ENCODE results near the gene S100A16. TPM values are rescaled to one million over a fixed set of nuclear protein-coding genes. Genes with fewer than 3 reads are reported as not detected.

S100A16 gene
- total RNA-seq, 6 donors from 2014 or later: 33.5 to 133 (median 55.7) TPM

DNA sequence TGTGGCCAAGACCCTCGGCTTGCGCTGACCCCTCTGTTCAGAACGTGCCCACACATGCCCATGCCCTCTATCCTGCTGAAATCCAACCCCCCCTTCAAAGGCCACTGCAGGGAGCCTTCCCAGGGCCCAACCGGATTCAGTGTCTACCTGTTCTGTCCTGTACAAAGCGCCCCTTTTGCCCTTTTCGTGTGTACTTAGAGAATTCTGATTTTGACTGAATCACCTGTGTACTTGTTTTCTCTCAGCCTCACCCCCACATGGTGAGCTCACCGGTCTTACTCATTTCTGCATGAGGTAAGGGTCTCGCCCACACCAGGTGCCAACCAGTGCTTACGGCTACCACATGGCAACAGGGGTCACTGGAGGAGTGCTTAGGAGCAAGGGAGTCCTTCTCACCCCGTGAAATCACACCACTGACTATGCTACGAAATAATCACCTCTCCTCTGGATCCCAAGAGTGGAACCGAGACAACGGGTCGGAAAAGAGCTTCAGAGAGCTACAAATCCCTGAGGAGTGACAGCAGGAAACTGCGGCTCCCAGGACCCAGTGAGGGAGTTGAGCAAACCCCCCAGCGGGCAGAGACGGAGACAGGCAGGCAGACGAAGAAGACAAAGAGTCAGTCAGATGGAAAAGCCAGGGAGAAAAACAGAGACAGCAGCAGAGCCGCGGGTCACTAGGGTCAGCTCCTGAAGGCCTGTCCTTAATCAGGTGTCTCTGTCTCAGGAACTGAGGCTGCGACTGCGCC, 45.1 kb downstream of the S100A16 start:
- ATAC-seq (ENCODE audit: low FRiP score in 2 of 2) (no peak), DNase-seq (no peak)
- no peaks in the 10 kb centered on the region for H3K36me3 ChIP-seq
- H3K27ac ChIP-seq: peak overlapping the region; percentile 95 to 99 (median 96)
- H3K4me1 ChIP-seq: peaks cover 41 to 62% (median 53%) of the 10 kb centered on the region in 4 donors
- H3K4me3 ChIP-seq: peak overlapping the region in 2 of 4 donors; percentile 25 to 30
- no peaks in the 10 kb centered on the region for H3K27me3 ChIP-seq
- TF ChIP-seq POLR2AphosphoS5 (IDR thresholded peaks at IDR 0.05) (no peak), EP300 (IDR thresholded peaks at IDR 0.05) (no peak), POLR2A (IDR thresholded peaks at IDR 0.05) (no peak)
- TF ChIP-seq, protein P1, sequence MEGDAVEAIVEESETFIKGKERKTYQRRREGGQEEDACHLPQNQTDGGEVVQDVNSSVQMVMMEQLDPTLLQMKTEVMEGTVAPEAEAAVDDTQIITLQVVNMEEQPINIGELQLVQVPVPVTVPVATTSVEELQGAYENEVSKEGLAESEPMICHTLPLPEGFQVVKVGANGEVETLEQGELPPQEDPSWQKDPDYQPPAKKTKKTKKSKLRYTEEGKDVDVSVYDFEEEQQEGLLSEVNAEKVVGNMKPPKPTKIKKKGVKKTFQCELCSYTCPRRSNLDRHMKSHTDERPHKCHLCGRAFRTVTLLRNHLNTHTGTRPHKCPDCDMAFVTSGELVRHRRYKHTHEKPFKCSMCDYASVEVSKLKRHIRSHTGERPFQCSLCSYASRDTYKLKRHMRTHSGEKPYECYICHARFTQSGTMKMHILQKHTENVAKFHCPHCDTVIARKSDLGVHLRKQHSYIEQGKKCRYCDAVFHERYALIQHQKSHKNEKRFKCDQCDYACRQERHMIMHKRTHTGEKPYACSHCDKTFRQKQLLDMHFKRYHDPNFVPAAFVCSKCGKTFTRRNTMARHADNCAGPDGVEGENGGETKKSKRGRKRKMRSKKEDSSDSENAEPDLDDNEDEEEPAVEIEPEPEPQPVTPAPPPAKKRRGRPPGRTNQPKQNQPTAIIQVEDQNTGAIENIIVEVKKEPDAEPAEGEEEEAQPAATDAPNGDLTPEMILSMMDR (IDR thresholded peaks at IDR 0.05): no peak
- 76 to 78% methylated on average over 21 to 22 of the region's 22 CpGs for WGBS, 2 donors
- no peaks in the 10 kb centered on the region for H3K9me3 ChIP-seq

DNA sequence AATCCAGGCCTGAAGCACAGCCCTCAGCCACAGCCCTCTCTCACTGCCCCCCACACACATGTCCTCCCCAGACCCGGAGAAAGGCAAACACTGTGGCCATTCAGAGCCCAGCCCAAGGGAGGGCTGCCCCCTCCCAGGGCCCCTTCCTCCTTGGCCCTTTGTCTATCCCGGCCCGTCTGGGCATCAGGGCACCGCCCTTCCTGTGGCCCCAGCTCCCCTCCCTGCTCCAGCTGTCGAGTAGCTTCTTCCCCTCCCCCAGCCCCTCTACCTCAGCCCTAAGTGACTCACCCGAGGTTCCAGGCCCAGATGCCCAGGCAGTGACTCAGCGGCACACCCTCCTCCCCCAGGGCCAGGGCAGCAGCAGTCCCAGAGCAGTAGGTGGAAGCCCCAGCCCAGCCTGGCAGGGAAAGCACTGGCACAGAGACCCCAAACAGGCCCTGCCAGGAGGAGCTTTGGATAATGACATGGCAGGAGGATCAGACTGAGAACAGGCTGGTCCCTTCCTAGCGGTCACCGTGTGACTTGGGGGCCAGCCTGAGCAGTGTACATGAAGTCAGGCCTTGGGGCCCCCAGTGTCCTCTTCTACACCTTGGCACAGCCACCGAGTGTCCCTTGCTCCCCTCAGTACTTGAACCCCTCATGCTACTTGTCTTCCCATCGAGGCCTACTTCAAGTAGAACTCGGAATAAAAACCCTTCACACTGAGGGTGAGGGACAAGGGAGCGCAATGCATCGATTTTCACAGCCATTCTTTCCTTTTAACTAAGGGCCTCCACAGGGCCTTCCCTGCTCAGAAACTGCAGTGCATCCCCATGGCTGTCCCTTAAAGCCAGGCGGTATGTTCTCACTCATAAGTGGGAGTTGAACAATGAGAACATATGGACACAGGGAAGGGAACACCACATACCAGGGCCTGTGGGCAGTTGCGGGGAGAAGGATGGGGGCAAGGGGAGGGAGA, 46.2 kb downstream of the S100A16 start:
- peak in 2 of 4 donors; percentile 36 to 85 for TF ChIP-seq POLR2A (IDR thresholded peaks at IDR 0.05)
- TF ChIP-seq, protein P1 (IDR thresholded peaks at IDR 0.05): peak in 3 of 6 experiments; percentile 3 to 20 (median 18)
- TF ChIP-seq EP300 (IDR thresholded peaks at IDR 0.05): peak in 3 of 4 donors; percentile 14 to 97 (median 91)
- TF ChIP-seq POLR2AphosphoS5 (IDR thresholded peaks at IDR 0.05): peak; percentile 96 to 97
- H3K4me1 ChIP-seq: peaks cover 41 to 51% (median 44%) of the 10 kb centered on the region in 4 donors
- peak overlapping the region in 1 of 4 donors; percentile 21 for H3K4me3 ChIP-seq
- WGBS, 2 donors: 34 to 40% methylated on average over 12 to 16 of the region's 16 CpGs
- DNase-seq: peak; percentile 90 to 100
- H3K9me3 ChIP-seq: no peaks in the 10 kb centered on the region
- H3K27ac ChIP-seq: peak overlapping the region; percentile 95 to 99 (median 96)
- no peaks in the 10 kb centered on the region for H3K36me3 ChIP-seq
- ATAC-seq (ENCODE audit: low FRiP score in 2 of 2): peak; percentile 95 to 96
- H3K27me3 ChIP-seq: no peaks in the 10 kb centered on the region

DNA sequence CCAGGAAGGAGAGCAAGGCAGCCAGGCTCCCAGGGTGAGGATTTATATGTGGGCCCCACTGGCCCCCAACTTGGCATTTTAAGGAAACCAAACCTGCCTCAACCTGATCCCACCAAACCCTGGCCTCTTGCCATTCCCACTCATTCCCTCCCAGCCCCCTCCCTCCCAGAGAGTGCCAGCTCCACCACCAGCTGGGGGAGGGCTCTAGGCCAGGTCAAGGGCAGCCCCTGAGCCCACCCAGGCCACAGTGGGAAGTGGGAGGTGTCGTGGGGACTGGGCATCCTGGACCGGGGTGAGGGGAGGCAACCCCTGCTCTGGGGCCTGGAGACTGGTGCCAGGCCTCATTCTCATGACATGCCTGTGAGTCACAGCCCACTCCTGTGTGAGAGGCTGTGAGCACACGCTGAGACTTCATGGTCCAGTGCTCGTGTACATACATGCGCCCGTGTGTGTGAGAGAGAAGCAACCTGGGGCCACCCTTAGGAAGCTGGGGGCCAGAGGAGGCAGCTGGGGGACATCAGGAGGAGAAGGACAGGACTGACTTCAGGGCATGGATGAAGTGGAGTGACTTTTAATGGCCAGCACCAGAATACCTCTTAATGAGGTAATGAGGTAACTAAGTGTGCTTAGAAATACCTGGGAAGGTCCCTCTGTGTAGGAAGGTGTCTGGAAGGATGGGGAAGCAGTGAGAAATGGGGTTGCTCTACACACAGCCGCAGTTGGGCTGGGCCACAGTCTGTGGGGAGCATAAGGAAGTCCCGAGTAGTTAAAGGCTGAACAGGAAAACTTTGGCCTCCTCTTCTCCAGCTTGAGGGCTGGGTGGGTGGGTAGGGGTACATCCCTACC, 47.2 kb downstream of the S100A16 start, which contains the start of gene S100A2:
TSS of gene S100A2 (minus strand) at position 316 of the 846 bp plus-strand sequence. CDS start 1,967 bp downstream, outside the sequence.
- ATAC-seq (ENCODE audit: low FRiP score in 2 of 2) (peak; percentile 71 to 81), DNase-seq (peak in 1 of 2 donors; percentile 91)
- Histone ChIP-seq H3K27ac (peak within 1 kb of the TSS; percentile 95 to 99 (median 96)), H3K9me3 (no peaks in the 10 kb centered on the region), H3K36me3 (no peaks in the 10 kb centered on the region), H3K4me3 (peak within 1 kb of the TSS in 1 of 4 donors; percentile 21), H3K4me1 (peaks cover 41 to 49% (median 44%) of the 10 kb centered on the region in 4 donors), H3K27me3 (no peaks in the 10 kb centered on the region)
- TF ChIP-seq, protein P1 (IDR thresholded peaks at IDR 0.05): no peak
- TF ChIP-seq POLR2A (IDR thresholded peaks at IDR 0.05): peak in 2 of 4 donors; percentile 34 to 37
- TF ChIP-seq EP300 (IDR thresholded peaks at IDR 0.05): peak in 1 of 4 donors; percentile 66
- TF ChIP-seq POLR2AphosphoS5 (IDR thresholded peaks at IDR 0.05): peak; percentile 58 to 64
- WGBS, 2 donors: 25 to 36% methylated on average over 8 of the region's 8 CpGs

DNA sequence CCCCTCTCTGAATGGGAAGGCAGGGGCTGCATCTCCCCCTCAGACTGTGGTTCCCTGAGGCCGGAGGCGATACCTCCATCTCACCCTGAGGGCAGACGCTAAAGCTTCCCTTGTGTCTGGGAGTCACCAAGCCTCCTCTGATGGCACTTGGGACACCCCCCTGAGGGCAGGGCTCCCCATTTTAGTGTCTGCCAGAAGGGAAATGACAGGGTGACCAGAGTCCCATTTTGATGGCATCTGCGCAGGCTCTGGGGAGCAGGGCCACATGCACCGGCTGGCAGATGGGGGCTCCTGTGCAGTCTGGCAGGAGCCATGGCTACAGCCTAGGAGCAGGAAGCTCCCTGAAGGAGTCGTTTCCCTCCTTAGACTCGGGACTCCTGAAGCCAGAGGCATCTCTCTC, 48.9 kb downstream of the S100A16 start:
- H3K36me3 ChIP-seq: no peaks in the 10 kb centered on the region
- peak overlapping the region in 3 of 4 donors; percentile 96 to 99 (median 97) for H3K27ac ChIP-seq
- H3K9me3 ChIP-seq: no peaks in the 10 kb centered on the region
- H3K4me3 ChIP-seq: no peak overlapping the region
- H3K27me3 ChIP-seq: no peaks in the 10 kb centered on the region
- WGBS, 2 donors: 93 to 100% methylated on average over 2 to 5 of the region's 7 CpGs
- DNase-seq (no peak), ATAC-seq (ENCODE audit: low FRiP score in 2 of 2) (no peak)
- peaks cover 40 to 47% (median 44%) of the 10 kb centered on the region in 4 donors for H3K4me1 ChIP-seq
- no peak for TF ChIP-seq POLR2A (IDR thresholded peaks at IDR 0.05)
- TF ChIP-seq POLR2AphosphoS5 (IDR thresholded peaks at IDR 0.05): no peak
- no peak for TF ChIP-seq EP300 (IDR thresholded peaks at IDR 0.05)
- TF ChIP-seq, protein P1 (IDR thresholded peaks at IDR 0.05): no peak
